ENCODE measurements around the gene STPG4.

DNA sequence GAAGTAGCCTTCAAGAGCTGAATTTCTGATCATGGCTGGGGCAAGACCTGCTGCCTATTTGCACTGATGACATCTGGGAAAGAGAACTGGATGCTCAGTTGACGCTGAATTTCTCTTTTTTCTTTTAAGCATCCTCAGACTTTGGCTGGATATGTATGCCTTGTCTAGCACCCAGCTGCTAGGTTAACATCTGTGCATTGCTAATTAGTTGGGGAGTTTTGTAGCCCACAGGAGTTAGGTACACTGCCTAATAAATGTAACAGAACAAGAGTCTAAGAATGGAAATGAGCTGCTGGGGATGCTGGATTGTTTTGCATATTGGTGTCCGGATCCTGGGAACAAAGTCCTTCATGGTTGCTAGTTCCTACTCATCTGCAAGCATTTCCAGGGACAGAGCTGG, 40.9 kb upstream of the STPG4 start:
- TF ChIP-seq, protein P1, sequence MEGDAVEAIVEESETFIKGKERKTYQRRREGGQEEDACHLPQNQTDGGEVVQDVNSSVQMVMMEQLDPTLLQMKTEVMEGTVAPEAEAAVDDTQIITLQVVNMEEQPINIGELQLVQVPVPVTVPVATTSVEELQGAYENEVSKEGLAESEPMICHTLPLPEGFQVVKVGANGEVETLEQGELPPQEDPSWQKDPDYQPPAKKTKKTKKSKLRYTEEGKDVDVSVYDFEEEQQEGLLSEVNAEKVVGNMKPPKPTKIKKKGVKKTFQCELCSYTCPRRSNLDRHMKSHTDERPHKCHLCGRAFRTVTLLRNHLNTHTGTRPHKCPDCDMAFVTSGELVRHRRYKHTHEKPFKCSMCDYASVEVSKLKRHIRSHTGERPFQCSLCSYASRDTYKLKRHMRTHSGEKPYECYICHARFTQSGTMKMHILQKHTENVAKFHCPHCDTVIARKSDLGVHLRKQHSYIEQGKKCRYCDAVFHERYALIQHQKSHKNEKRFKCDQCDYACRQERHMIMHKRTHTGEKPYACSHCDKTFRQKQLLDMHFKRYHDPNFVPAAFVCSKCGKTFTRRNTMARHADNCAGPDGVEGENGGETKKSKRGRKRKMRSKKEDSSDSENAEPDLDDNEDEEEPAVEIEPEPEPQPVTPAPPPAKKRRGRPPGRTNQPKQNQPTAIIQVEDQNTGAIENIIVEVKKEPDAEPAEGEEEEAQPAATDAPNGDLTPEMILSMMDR (IDR thresholded peaks at IDR 0.05 in 2 of 3, conservative IDR thresholded peaks at IDR 0.05 in 1 of 3; ENCODE audit: borderline replicate concordance in 1 of 3, insufficient read depth in 1 of 3, low read depth in 2 of 3, low read length in 2 of 3), result no peak
- TF ChIP-seq POLR2AphosphoS5 (IDR thresholded peaks at IDR 0.05; ENCODE audit: low read depth, low read length), result no peak
- no peak for TF ChIP-seq RAD21 (IDR thresholded peaks at IDR 0.05; ENCODE audit: low read depth)
- no peak for TF ChIP-seq JUND (IDR thresholded peaks at IDR 0.05)
- TF ChIP-seq CEBPB (IDR thresholded peaks at IDR 0.05; ENCODE audit: low read depth), result no peak
- TF ChIP-seq, protein P2, sequence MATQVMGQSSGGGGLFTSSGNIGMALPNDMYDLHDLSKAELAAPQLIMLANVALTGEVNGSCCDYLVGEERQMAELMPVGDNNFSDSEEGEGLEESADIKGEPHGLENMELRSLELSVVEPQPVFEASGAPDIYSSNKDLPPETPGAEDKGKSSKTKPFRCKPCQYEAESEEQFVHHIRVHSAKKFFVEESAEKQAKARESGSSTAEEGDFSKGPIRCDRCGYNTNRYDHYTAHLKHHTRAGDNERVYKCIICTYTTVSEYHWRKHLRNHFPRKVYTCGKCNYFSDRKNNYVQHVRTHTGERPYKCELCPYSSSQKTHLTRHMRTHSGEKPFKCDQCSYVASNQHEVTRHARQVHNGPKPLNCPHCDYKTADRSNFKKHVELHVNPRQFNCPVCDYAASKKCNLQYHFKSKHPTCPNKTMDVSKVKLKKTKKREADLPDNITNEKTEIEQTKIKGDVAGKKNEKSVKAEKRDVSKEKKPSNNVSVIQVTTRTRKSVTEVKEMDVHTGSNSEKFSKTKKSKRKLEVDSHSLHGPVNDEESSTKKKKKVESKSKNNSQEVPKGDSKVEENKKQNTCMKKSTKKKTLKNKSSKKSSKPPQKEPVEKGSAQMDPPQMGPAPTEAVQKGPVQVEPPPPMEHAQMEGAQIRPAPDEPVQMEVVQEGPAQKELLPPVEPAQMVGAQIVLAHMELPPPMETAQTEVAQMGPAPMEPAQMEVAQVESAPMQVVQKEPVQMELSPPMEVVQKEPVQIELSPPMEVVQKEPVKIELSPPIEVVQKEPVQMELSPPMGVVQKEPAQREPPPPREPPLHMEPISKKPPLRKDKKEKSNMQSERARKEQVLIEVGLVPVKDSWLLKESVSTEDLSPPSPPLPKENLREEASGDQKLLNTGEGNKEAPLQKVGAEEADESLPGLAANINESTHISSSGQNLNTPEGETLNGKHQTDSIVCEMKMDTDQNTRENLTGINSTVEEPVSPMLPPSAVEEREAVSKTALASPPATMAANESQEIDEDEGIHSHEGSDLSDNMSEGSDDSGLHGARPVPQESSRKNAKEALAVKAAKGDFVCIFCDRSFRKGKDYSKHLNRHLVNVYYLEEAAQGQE (IDR thresholded peaks at IDR 0.05; ENCODE audit: low read depth), result no peak
- TF ChIP-seq, protein P3, sequence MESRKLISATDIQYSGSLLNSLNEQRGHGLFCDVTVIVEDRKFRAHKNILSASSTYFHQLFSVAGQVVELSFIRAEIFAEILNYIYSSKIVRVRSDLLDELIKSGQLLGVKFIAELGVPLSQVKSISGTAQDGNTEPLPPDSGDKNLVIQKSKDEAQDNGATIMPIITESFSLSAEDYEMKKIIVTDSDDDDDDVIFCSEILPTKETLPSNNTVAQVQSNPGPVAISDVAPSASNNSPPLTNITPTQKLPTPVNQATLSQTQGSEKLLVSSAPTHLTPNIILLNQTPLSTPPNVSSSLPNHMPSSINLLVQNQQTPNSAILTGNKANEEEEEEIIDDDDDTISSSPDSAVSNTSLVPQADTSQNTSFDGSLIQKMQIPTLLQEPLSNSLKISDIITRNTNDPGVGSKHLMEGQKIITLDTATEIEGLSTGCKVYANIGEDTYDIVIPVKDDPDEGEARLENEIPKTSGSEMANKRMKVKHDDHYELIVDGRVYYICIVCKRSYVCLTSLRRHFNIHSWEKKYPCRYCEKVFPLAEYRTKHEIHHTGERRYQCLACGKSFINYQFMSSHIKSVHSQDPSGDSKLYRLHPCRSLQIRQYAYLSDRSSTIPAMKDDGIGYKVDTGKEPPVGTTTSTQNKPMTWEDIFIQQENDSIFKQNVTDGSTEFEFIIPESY (IDR thresholded peaks at IDR 0.05; ENCODE audit: extremely low read depth, insufficient replicate concordance, low read length), result no peak
- no peak for TF ChIP-seq POLR2A (IDR thresholded peaks at IDR 0.05; ENCODE audit: borderline replicate concordance, extremely low read depth, insufficient read depth, insufficient read length)
- TF ChIP-seq EZH2 (IDR thresholded peaks at IDR 0.05), result no peak
- no peak for TF ChIP-seq SIN3A (IDR thresholded peaks at IDR 0.05; ENCODE audit: low read depth)
- TF ChIP-seq, protein P4, sequence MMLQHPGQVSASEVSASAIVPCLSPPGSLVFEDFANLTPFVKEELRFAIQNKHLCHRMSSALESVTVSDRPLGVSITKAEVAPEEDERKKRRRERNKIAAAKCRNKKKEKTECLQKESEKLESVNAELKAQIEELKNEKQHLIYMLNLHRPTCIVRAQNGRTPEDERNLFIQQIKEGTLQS (IDR thresholded peaks at IDR 0.05), result no peak
- TF ChIP-seq ZNF274 (IDR thresholded peaks at IDR 0.05; ENCODE audit: low read depth, low read length), result no peak
